Hepatocyte (in vitro differentiated cells): ENCODE measurements around the gene POU3F3. TPM values are rescaled to one million over a fixed set of nuclear protein-coding genes. Genes with fewer than 3 reads are reported as not detected.
A peak's percentile ranks its signal among the peaks of the same experiment; 100 is the strongest.

ENCODE experiments used
- DNase-seq: peaks from one replicate; pipeline ENCODE4 v3.0.0-alpha.2; 2016; ENCODE audit warnings: low spot score
- H2AFZ ChIP-seq: fragments of 200-600 bp; sonication (generic); 2 replicates; pipeline ENCODE4 v1.6.0; 2016; ENCODE audit warnings: antibody characterized with exemption, mild to moderate bottlenecking
- H3K27ac ChIP-seq: fragments of 200-600 bp; sonication (generic); 2 replicates; pipeline ENCODE4 v1.5.1; 2016; ENCODE audit warnings: mild to moderate bottlenecking
- H3K27me3 ChIP-seq: fragments of 200-600 bp; sonication (generic); 2 replicates; pipeline ENCODE4 v1.6.1; 2016
- H3K36me3 ChIP-seq: fragments of 200-600 bp; sonication (generic); replicated peaks from 2 replicates; pipeline ENCODE4 v1.5.1; 2016; ENCODE audit warnings: low read depth; ENCODE audit not compliant: insufficient read depth
- H3K4me1 ChIP-seq: fragments of 200-600 bp; sonication (generic); 2 replicates; pipeline ENCODE4 v1.5.1; 2016; ENCODE audit warnings: mild to moderate bottlenecking, moderate library complexity; ENCODE audit not compliant: insufficient read depth
- H3K4me2 ChIP-seq: fragments of 200-600 bp; sonication (generic); 2 replicates; pipeline ENCODE4 v1.6.0; 2016
- H3K4me3 ChIP-seq: fragments of 200-600 bp; sonication (generic); 2 replicates; pipeline ENCODE4 v1.5.1; 2016; ENCODE audit warnings: mild to moderate bottlenecking
- H3K79me2 ChIP-seq: fragments of 200-600 bp; sonication (generic); 2 replicates; pipeline ENCODE4 v1.6.0; 2017; ENCODE audit warnings: mild to moderate bottlenecking
- H3K9me2 ChIP-seq: fragments of 200-600 bp; sonication (generic); replicated peaks from 2 replicates; pipeline ENCODE4 v1.6.0; 2017; ENCODE audit warnings: mild to moderate bottlenecking; ENCODE audit not compliant: insufficient read depth
- H3K9me3 ChIP-seq: fragments of 200-600 bp; sonication (generic); 2 replicates; pipeline ENCODE4 v1.5.1; 2016; ENCODE audit warnings: low read depth, mild to moderate bottlenecking
- H4K20me1 ChIP-seq: fragments of 200-600 bp; sonication (generic); 2 replicates; pipeline ENCODE4 v1.6.0; 2016; ENCODE audit warnings: mild to moderate bottlenecking; ENCODE audit not compliant: insufficient read depth, poor library complexity, severe bottlenecking
- EZH2 ChIP-seq: fragments of 200-600 bp; sonication (generic); IDR thresholded peaks from 2 replicates; pipeline ENCODE4 v1.6.1; 2016; ENCODE audit warnings: antibody characterized with exemption, mild to moderate bottlenecking, borderline replicate concordance
- EZH2phosphoT487 ChIP-seq: fragments of 200-600 bp; sonication (generic); IDR thresholded peaks from one replicate; pipeline ENCODE4 v1.6.1; 2018; ENCODE audit warnings: antibody characterized with exemption, mild to moderate bottlenecking, low read depth, moderate library complexity; ENCODE audit not compliant: unreplicated experiment, severe bottlenecking
- WGBS: methylation state at CpG from one replicate; pipeline ENCODE4 v1.1.6; 2016; ENCODE audit warnings: low lambda C conversion rate; ENCODE audit errors: missing lambda C conversion rate; 5-methylcytosine and 5-hydroxymethylcytosine counted together
- polyA plus RNA-seq: library from polyadenylated mRNA; unstranded; fragments of >200 nt; fragmentation: Nextera tagmentation; extraction: Ambion mirVana; gene quantifications from 2 replicates; pipeline ENCODE4 v1.2.1, GENCODE V29; 2016
- total RNA-seq: library from RNA; depleted of rRNA; stranded (reverse); fragments of >200 nt; gene quantifications from 2 replicates; pipeline ENCODE4 v1.2.3, GENCODE V29; 2014
- TF ChIP-seq, protein P1 (sequence below): fragments of 200-600 bp; sonication (generic); IDR thresholded peaks from 2 replicates; pipeline ENCODE4 v1.5.1; 2016; ENCODE audit warnings: antibody characterized with exemption, mild to moderate bottlenecking; ENCODE audit not compliant: poor library complexity

POU3F3 gene
- total and polyA plus RNA-seq, 2 experiments from 2014 or later, result not detected

DNA sequence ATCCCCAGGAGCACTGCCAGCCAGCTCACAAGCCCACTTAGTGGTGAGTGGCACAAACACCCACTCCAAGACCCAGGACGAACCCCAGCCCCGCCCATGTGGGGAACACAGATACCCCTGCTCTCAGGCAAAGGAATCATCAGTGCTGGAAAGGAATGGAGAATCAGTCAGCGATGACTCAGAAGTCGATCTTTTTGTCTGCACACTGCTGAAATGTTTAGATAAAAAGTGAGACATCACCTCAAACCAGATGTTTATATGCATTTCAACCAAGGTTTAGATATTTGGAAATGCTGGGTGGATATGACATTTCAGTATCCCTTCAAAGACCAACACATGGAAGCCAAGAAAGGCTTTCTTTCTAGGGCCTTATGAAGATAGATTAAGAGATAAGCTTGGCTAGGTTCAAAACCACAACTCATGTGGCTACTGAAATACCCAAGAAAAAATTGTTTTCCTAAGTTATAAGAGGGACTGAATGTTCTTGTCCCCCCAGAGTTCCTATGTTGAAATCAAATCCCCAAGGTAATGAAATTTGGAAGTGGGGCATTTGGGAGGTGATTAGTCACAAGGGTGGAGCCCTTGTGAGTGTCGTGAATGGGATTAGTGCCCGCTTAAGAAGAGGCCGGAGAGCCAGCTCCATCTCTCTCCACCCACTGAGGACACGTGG is 43.7 kb downstream of the POU3F3 start:
- H3K27me3 ChIP-seq, result peaks cover 15% of the 10 kb centered on the region
- H3K36me3 ChIP-seq, result no peaks in the 10 kb centered on the region
- no peak for TF ChIP-seq EZH2phosphoT487
- no peak for TF ChIP-seq EZH2
- TF ChIP-seq, protein P1, sequence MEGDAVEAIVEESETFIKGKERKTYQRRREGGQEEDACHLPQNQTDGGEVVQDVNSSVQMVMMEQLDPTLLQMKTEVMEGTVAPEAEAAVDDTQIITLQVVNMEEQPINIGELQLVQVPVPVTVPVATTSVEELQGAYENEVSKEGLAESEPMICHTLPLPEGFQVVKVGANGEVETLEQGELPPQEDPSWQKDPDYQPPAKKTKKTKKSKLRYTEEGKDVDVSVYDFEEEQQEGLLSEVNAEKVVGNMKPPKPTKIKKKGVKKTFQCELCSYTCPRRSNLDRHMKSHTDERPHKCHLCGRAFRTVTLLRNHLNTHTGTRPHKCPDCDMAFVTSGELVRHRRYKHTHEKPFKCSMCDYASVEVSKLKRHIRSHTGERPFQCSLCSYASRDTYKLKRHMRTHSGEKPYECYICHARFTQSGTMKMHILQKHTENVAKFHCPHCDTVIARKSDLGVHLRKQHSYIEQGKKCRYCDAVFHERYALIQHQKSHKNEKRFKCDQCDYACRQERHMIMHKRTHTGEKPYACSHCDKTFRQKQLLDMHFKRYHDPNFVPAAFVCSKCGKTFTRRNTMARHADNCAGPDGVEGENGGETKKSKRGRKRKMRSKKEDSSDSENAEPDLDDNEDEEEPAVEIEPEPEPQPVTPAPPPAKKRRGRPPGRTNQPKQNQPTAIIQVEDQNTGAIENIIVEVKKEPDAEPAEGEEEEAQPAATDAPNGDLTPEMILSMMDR, result no peak
- DNase-seq, result no peak
- H3K79me2 ChIP-seq, result no peaks in the 10 kb centered on the region
- 70% methylated on average over 8 of the region's 8 CpGs for WGBS
- no peaks in the 10 kb centered on the region for H4K20me1 ChIP-seq
- no peaks in the 10 kb centered on the region for H3K9me3 ChIP-seq
- no peak overlapping the region for H2AFZ ChIP-seq
- no peaks in the 10 kb centered on the region for H3K4me1 ChIP-seq
- no peak overlapping the region for H3K4me2 ChIP-seq
- no peak overlapping the region for H3K4me3 ChIP-seq
- no peak overlapping the region for H3K27ac ChIP-seq
- H3K9me2 ChIP-seq, result no peaks in the 10 kb centered on the region

DNA sequence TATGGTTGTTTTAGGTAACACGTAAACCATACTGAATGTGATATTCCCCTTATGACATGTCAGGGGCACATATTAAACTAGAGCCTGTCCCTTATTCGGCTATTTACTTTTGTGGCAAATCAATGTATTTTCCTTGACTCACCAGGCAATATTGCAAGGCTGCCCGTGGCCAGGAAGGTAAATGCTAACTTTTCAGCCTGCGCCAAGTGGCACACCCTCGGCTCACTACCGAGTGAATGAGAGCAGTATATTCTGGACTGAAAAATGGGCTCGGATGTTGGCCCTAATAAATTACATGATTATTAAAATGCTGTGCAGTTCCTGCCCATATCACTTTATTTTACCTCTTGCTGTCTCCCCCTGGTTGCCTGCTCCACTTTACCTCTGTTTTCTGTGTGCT is 46.7 kb downstream of the POU3F3 start:
- no peak overlapping the region for H3K27ac ChIP-seq

DNA sequence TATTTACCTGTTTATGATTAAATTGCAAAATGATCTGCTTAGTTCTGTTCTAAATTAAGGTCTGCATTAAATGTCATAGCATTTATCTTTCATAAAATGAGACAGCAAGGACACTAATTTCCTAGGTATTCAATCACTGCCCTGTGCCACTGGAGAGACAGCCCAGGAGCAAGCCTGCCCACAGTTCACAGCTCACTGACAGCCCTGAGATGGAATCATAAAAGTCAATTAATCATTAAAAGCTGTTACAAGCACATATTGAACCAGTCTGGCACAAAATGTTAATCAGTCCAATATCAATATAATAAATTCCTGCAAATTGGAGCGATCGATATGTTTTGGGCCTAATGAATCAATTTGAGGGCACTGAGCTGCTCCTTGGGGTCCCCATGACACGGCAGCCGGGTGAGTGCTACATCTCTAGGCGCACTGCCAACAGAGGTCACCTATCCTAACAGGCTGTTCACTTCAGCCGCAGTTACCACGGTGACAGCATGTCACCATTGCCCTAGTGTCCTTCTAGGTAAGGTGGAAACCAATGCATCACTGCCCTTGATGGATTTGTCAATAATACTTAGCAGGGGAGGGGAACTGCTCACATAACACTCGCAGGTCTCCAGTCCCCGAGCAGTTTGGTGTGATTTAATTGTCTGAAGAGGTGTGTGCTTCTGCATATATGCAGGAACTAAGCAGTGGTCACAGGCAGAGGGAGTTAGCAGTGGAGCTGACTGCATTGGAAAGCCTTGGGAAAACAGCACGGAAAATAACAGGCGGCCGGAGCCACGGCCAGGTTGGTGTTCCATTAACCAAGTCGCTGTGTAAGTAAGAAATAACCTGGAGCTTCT is 47.3 kb downstream of the POU3F3 start:
- Histone ChIP-seq H3K9me2 (no peaks in the 10 kb centered on the region), H3K27me3 (peaks cover 15% of the 10 kb centered on the region), H3K4me1 (no peaks in the 10 kb centered on the region), H4K20me1 (no peaks in the 10 kb centered on the region), H3K4me2 (no peak overlapping the region), H2AFZ (no peak overlapping the region), H3K9me3 (no peaks in the 10 kb centered on the region), H3K79me2 (no peaks in the 10 kb centered on the region), H3K4me3 (no peak overlapping the region), H3K36me3 (no peaks in the 10 kb centered on the region), H3K27ac (no peak overlapping the region)
- whole genome bisulfite sequencing, result 75% methylated on average over 14 of the region's 14 CpGs
- DNase-seq, result peak; percentile 42
- TF ChIP-seq, protein P1, result no peak
- no peak for TF ChIP-seq EZH2
- no peak for TF ChIP-seq EZH2phosphoT487

More for the DNA sequence above, 46.7 kb downstream of the POU3F3 start:
- no peaks in the 10 kb centered on the region for H4K20me1 ChIP-seq
- H3K27me3 ChIP-seq, result peaks cover 15% of the 10 kb centered on the region
- DNase-seq, result no peak
- H2AFZ ChIP-seq, result no peak overlapping the region
- no peaks in the 10 kb centered on the region for H3K9me2 ChIP-seq
- no peaks in the 10 kb centered on the region for H3K79me2 ChIP-seq
- H3K4me2 ChIP-seq, result no peak overlapping the region
- 89% methylated on average over 7 of the region's 7 CpGs for WGBS
- TF ChIP-seq EZH2 (no peak), EZH2phosphoT487 (no peak)
- TF ChIP-seq, protein P1, result no peak
- no peaks in the 10 kb centered on the region for H3K36me3 ChIP-seq
- no peaks in the 10 kb centered on the region for H3K9me3 ChIP-seq
- H3K4me3 ChIP-seq, result no peak overlapping the region
- H3K4me1 ChIP-seq, result no peaks in the 10 kb centered on the region
